DND-41 (cell line): Measurements from ENCODE around the gene EIF1.
"Not testable (repeated sequence)": the region's sequence is repeated elsewhere in the genome, so short reads cannot be mapped to it uniquely, and the experiment has no call there.

Source experiments
- EZH2 ChIP-seq: IDR thresholded peaks from 3 replicates; pipeline ENCODE4 v1.6.1; 2012; ENCODE audit warnings: borderline replicate concordance, low read depth, mild to moderate bottlenecking, moderate library complexity, low read length, inconsistent platforms; ENCODE audit not compliant: severe bottlenecking
- TF ChIP-seq, protein P1 (sequence below): IDR thresholded peaks from 2 replicates; pipeline ENCODE4 v1.5.1; 2012; ENCODE audit warnings: borderline replicate concordance, low read length, moderate library complexity, mild to moderate bottlenecking; ENCODE audit not compliant: poor library complexity, severe bottlenecking; ENCODE audit errors: extremely low read depth

DNA sequence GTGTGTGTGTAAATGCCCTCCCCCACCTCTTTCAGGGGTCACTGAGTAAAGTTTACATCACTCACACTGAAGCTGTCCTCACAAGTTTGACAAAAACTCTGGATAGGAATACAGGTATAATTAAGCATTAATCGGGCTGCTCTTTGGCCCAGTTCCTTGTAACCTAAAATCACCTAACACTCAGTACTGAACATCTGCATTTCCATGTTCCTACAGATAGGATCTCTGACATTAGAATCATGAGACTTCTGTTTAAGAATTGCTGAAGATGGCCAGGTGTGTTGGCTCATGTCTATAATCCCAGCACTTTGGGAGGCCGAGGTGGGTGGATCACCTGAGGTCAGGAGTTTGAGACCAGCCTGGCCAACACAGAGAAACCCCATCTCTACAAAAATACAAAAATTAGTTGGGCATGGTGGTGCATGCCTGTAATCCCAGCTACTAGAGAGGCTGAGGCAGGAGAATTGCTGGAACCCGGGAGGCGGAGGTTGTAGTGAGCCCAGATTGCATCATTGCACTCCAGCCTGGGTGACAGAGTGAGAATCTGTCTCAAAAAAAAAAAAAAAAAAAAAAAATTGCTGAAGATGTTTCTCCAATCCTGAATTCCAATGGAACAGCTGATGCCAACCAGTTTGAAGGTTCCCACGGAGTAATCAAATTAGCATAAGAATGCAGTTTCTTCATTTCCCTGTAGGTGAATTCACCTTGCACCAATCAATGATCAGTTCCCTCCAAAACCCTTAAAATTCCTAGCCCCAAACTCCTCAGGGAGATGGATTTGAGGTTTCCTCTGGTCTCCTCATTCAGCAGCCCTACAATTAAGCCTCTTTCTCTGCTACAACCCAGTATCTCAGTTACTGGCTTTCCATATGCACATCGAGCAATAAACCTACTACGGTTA is 13.3 kb upstream of the EIF1 start:
- TF ChIP-seq, protein P1, sequence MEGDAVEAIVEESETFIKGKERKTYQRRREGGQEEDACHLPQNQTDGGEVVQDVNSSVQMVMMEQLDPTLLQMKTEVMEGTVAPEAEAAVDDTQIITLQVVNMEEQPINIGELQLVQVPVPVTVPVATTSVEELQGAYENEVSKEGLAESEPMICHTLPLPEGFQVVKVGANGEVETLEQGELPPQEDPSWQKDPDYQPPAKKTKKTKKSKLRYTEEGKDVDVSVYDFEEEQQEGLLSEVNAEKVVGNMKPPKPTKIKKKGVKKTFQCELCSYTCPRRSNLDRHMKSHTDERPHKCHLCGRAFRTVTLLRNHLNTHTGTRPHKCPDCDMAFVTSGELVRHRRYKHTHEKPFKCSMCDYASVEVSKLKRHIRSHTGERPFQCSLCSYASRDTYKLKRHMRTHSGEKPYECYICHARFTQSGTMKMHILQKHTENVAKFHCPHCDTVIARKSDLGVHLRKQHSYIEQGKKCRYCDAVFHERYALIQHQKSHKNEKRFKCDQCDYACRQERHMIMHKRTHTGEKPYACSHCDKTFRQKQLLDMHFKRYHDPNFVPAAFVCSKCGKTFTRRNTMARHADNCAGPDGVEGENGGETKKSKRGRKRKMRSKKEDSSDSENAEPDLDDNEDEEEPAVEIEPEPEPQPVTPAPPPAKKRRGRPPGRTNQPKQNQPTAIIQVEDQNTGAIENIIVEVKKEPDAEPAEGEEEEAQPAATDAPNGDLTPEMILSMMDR, result not testable (repeated sequence)
- not testable (repeated sequence) for TF ChIP-seq EZH2
